Osteoblast (primary cell): ENCODE measurements around the gene ELP4. TPM values are rescaled to one million over a fixed set of nuclear protein-coding genes. Genes with fewer than 3 reads are reported as not detected.
"Not testable (repeated sequence)": the region's sequence is repeated elsewhere in the genome, so short reads cannot be mapped to it uniquely, and the experiment has no call there.

Experiments
- DNase-seq: peaks from one replicate; pipeline ENCODE4 v3.0.0; 2011; ENCODE audit warnings: low spot score, mixed read lengths; ENCODE audit not compliant: insufficient read length; ENCODE audit errors: missing footprints
- H2AFZ ChIP-seq: 2 replicates; pipeline ENCODE4 v1.6.0; 2011; ENCODE audit warnings: mild to moderate bottlenecking, low read length
- H3K27ac ChIP-seq: 2 replicates; pipeline ENCODE4 v1.5.1; 2011; ENCODE audit warnings: mild to moderate bottlenecking, low read depth, low read length, moderate library complexity
- H3K27me3 ChIP-seq: 2 replicates; pipeline ENCODE4 v1.6.0; 2012; ENCODE audit warnings: mild to moderate bottlenecking, control low read depth, inconsistent platforms, low read length, moderate library complexity; ENCODE audit not compliant: insufficient read depth
- H3K36me3 ChIP-seq: 2 replicates; pipeline ENCODE4 v1.5.1; 2011; ENCODE audit warnings: mild to moderate bottlenecking, low read length, control low read depth, moderate library complexity; ENCODE audit not compliant: insufficient read depth
- H3K4me1 ChIP-seq: 2 replicates; pipeline ENCODE4 v1.5.1; 2011; ENCODE audit warnings: mild to moderate bottlenecking, low read length, control low read depth, moderate library complexity; ENCODE audit not compliant: insufficient read depth
- H3K4me2 ChIP-seq: 2 replicates; pipeline ENCODE4 v1.6.0; 2011; ENCODE audit warnings: mild to moderate bottlenecking, low read length; ENCODE audit not compliant: insufficient read depth
- H3K4me3 ChIP-seq: fragments of 200-600 bp; sonication (generic); 3 replicates; pipeline ENCODE4 v1.5.1; 2012; ENCODE audit warnings: mild to moderate bottlenecking, low read length, inconsistent platforms; ENCODE audit not compliant: insufficient read depth
- H3K79me2 ChIP-seq: 2 replicates; pipeline ENCODE4 v1.6.0; 2012; ENCODE audit warnings: mild to moderate bottlenecking, low read length, control low read depth, inconsistent platforms; ENCODE audit not compliant: insufficient read depth
- H3K9me3 ChIP-seq: 2 replicates; pipeline ENCODE4 v1.5.1; 2011; ENCODE audit warnings: low read depth, low read length, control low read depth
- H4K20me1 ChIP-seq: 2 replicates; pipeline ENCODE4 v1.6.0; 2012; ENCODE audit warnings: mild to moderate bottlenecking, low read length, control low read depth; ENCODE audit not compliant: insufficient read depth
- total RNA-seq: library from RNA; depleted of rRNA; stranded (reverse); fragments of >200 nt; gene quantifications from 2 replicates; pipeline ENCODE4 v1.2.3, GENCODE V29; 2012
- TF ChIP-seq, protein P1 (sequence below): IDR thresholded peaks from 2 replicates; pipeline ENCODE4 v1.5.1; 2011; ENCODE audit warnings: mild to moderate bottlenecking, low read depth, low read length, moderate library complexity; ENCODE audit errors: extremely low read depth

Gene ELP4
- total RNA-seq, 1 donor = 16.3 TPM

DNA sequence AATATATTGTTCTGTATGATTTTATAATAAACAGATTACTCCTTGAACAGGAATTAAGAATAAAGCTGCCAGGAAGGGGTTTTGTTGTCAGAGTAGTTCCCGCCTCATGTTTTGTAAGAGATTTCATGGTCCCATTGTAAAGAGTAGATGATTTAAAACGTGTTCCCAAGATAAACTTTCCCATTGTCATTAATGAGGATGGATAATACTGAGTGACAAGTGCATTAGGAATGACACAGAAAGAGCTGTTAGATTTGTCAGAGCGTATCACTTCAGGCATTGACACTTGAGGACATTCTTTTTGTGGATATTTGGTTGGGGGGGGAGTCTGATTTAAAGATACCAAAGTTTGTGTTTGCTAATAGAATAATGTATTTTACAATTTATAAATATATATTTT, 154.6 kb downstream of the ELP4 start:
- H3K79me2 ChIP-seq = no peaks in the 10 kb centered on the region
- TF ChIP-seq, protein P1, sequence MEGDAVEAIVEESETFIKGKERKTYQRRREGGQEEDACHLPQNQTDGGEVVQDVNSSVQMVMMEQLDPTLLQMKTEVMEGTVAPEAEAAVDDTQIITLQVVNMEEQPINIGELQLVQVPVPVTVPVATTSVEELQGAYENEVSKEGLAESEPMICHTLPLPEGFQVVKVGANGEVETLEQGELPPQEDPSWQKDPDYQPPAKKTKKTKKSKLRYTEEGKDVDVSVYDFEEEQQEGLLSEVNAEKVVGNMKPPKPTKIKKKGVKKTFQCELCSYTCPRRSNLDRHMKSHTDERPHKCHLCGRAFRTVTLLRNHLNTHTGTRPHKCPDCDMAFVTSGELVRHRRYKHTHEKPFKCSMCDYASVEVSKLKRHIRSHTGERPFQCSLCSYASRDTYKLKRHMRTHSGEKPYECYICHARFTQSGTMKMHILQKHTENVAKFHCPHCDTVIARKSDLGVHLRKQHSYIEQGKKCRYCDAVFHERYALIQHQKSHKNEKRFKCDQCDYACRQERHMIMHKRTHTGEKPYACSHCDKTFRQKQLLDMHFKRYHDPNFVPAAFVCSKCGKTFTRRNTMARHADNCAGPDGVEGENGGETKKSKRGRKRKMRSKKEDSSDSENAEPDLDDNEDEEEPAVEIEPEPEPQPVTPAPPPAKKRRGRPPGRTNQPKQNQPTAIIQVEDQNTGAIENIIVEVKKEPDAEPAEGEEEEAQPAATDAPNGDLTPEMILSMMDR = no peak
- H3K36me3 ChIP-seq = no peaks in the 10 kb centered on the region
- no peaks in the 10 kb centered on the region for H3K4me1 ChIP-seq
- H3K4me3 ChIP-seq = no peak overlapping the region
- no peak overlapping the region for H3K4me2 ChIP-seq
- H3K27ac ChIP-seq = no peak overlapping the region
- H2AFZ ChIP-seq = no peak overlapping the region
- no peak for DNase-seq
- H3K27me3 ChIP-seq = no peaks in the 10 kb centered on the region
- no peaks in the 10 kb centered on the region for H4K20me1 ChIP-seq
- H3K9me3 ChIP-seq = no peaks in the 10 kb centered on the region

DNA sequence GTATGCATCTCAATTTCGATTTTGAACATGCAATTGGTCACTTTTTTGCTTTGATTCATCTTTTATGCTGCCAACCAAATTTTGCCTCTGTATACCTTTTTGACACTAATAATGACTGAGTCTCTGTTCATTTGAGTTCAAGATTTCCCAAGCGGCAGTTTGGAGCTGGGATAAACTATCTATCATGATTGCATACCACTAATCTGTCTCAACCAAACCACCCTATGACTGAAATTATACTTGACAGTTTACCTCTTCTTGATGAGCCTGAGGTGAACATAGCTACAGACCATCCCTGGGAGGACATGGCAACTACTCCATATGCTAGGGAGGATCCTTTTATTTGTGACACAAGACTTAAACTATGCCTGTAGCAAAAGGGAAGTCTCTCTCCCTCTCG, 155.4 kb downstream of the ELP4 start:
- Histone ChIP-seq H3K27me3 (no peaks in the 10 kb centered on the region), H3K9me3 (no peaks in the 10 kb centered on the region), H3K4me2 (no peak overlapping the region), H3K79me2 (no peaks in the 10 kb centered on the region), H4K20me1 (no peaks in the 10 kb centered on the region), H3K27ac (no peak overlapping the region), H2AFZ (no peak overlapping the region), H3K4me1 (no peaks in the 10 kb centered on the region), H3K4me3 (no peak overlapping the region), H3K36me3 (no peaks in the 10 kb centered on the region)
- TF ChIP-seq, protein P1 = no peak
- no peak for DNase-seq

DNA sequence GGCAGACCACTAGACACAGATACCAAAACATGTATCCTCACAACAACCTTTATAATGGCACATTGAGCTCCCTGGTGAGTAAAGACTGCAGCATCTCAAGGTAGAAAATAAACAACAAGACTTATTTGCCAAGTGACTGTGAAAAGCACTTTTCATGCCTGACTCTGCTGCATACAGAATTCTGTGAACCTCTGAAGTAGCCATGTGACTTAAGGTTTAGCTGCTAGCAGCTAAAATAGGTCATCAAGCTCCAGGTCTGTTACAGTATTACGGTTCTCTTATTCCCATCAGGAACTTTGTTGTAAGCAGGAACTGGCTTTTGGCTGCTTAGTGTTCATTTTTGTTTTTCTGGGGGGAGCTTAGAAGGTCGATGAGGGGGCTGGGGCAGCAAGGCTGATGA, 162.1 kb downstream of the ELP4 start:
- no peak overlapping the region for H3K4me2 ChIP-seq
- H3K36me3 ChIP-seq = no peaks in the 10 kb centered on the region
- H3K79me2 ChIP-seq = no peaks in the 10 kb centered on the region
- TF ChIP-seq, protein P1 = no peak
- H2AFZ ChIP-seq = no peak overlapping the region
- no peaks in the 10 kb centered on the region for H3K4me1 ChIP-seq
- H3K4me3 ChIP-seq = no peak overlapping the region
- H4K20me1 ChIP-seq = no peaks in the 10 kb centered on the region
- H3K27me3 ChIP-seq = no peaks in the 10 kb centered on the region
- H3K27ac ChIP-seq = no peak overlapping the region
- H3K9me3 ChIP-seq = no peaks in the 10 kb centered on the region
- DNase-seq = no peak

DNA sequence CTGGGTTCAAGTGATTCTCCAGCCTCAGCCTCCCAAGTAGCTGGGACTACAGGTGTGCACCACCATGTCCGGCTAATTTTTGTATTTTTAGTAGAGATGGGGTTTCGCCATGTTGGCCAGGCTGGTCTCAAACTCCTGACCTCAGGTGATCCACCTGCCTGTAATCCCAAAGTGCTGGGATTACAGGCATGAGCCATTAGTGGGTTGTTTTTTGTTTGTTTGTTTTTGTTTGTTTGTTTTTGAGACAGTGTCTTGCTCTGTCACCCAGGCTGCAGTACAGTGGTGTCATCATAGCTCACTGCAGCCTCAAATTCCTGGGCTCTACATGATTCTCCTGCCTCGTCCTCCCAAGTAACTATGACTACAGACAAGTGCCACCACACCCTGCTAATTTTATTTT, 163.5 kb downstream of the ELP4 start:
- not testable (repeated sequence) for H3K9me3 ChIP-seq

More for the DNA sequence above, 163.5 kb downstream of the ELP4 start:
- H3K4me2 ChIP-seq, H3K4me3 ChIP-seq, H3K27me3 ChIP-seq, H3K27ac ChIP-seq, H3K36me3 ChIP-seq, DNase-seq, H3K4me1 ChIP-seq, H4K20me1 ChIP-seq, H3K79me2 ChIP-seq, H2AFZ ChIP-seq: not testable (repeated sequence)
